Ishikawa (cell line): ENCODE data around the gene SLC9A9.

Source experiments
- CREB1 ChIP-seq: IDR thresholded peaks from 2 replicates; pipeline ENCODE4 v1.6.1; 2012; ENCODE audit warnings: low read depth
- FOXM1 ChIP-seq: IDR thresholded peaks from 2 replicates; pipeline ENCODE4 v1.6.1; 2012; ENCODE audit warnings: low read depth, borderline replicate concordance

DNA sequence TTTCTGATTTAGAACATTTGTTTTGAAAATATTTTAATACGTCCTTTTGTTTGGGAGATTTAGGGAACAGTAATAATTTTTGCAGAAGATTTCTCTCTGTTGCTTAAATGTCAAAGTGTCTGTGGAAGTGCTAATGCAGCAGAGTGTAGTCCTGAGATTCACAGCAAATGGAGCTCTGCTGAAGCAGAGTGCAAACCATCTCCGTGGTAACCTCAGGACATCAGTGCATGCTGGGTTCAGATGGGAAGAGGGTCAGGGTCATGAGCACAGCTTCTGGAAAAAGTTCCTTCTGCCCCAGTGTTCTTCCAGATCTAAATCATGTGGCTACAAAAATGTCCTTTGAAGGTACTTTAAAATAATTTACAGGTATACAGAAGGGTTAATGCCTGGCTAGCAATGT lies 39.9 kb upstream of the SLC9A9 start:
- TF ChIP-seq FOXM1, result no peak
- TF ChIP-seq CREB1, result no peak
